Body of pancreas (tissue), 4 donors: Measurements from ENCODE around the gene UGDH.

ENCODE experiments used
- POLR2A ChIP-seq, 3 donors: fragments of 450-650 bp; IDR thresholded peaks; one replicate each; pipeline ENCODE4 v1.6.1; 2016; ENCODE audit warnings: antibody characterized with exemption in 3 of 3, mild to moderate bottlenecking in 2 of 3
- TF ChIP-seq, protein P1 (sequence below), 7 experiments: fragments of 450-650 bp in 4 of 7; fragments of 200-600 bp in 3 of 7; sonication (generic) in 3 of 7; IDR thresholded peaks; one replicate each; pipeline ENCODE4 v1.5.1; 2016 to 2019; ENCODE audit warnings: antibody characterized with exemption in 7 of 7

DNA sequence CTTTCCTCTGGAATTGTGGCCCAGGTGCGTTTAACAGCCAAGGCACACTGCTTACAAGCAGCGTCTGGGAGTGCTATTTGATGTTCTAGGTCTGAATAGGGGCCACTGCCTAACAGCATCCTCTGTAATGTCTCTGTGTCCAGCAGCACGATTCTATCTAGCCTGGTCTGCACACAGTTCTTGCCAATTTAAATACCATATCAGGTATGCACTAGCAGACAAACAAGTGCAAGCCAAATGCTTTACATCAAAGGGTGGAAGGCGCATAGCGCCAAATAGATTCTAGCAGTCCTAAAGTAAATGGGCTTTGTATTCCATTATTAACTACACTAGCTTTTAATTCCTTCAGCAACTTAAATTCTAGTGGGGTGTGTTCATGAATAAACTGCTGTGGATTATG, 15.8 kb upstream of the UGDH start:
- TF ChIP-seq, protein P1, sequence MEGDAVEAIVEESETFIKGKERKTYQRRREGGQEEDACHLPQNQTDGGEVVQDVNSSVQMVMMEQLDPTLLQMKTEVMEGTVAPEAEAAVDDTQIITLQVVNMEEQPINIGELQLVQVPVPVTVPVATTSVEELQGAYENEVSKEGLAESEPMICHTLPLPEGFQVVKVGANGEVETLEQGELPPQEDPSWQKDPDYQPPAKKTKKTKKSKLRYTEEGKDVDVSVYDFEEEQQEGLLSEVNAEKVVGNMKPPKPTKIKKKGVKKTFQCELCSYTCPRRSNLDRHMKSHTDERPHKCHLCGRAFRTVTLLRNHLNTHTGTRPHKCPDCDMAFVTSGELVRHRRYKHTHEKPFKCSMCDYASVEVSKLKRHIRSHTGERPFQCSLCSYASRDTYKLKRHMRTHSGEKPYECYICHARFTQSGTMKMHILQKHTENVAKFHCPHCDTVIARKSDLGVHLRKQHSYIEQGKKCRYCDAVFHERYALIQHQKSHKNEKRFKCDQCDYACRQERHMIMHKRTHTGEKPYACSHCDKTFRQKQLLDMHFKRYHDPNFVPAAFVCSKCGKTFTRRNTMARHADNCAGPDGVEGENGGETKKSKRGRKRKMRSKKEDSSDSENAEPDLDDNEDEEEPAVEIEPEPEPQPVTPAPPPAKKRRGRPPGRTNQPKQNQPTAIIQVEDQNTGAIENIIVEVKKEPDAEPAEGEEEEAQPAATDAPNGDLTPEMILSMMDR (IDR thresholded peaks at IDR 0.05): no peak
- no peak for TF ChIP-seq POLR2A (IDR thresholded peaks at IDR 0.05)
